K562 (cell line): ENCODE data around the gene YBEY. TPM values are rescaled to one million over a fixed set of nuclear protein-coding genes. Genes with fewer than 3 reads are reported as not detected.

Source experiments
- FIP1L1 ChIP-seq: fragments of 200-400 bp; formaldehyde crosslinking; IDR thresholded peaks from 2 replicates; pipeline ENCODE4 v1.6.1; 2018; ENCODE audit warnings: mild to moderate bottlenecking, low read depth, low read length; ENCODE audit not compliant: poor library complexity, severe bottlenecking
- RBFOX2 ChIP-seq: fragments of 200-400 bp; formaldehyde crosslinking; IDR thresholded peaks from 2 replicates; pipeline ENCODE4 v1.6.1; 2017; ENCODE audit warnings: low read depth, mild to moderate bottlenecking, low read length, moderate library complexity
- SAP30 ChIP-seq: fragments of 200-600 bp; sonication (generic); IDR thresholded peaks from 2 replicates; pipeline ENCODE4 v1.6.1; 2012; ENCODE audit warnings: borderline replicate concordance, low read depth, mild to moderate bottlenecking, moderate library complexity, low read length, control low read depth, inconsistent platforms; ENCODE audit not compliant: insufficient read depth, poor library complexity, severe bottlenecking
- SPI1 ChIP-seq: IDR thresholded peaks from 2 replicates; pipeline ENCODE4 v1.6.1; 2011; ENCODE audit warnings: low read depth, low read length, control low read depth, borderline replicate concordance
- YBX1 ChIP-seq: fragments of 450-650 bp; IDR thresholded peaks from 2 replicates; pipeline ENCODE4 v1.7.1; 2016; ENCODE audit warnings: mild to moderate bottlenecking
- ZNF695 ChIP-seq: fragments of 450-650 bp; formaldehyde crosslinking; IDR thresholded peaks from 2 replicates; pipeline ENCODE4 v1.4.0; 2020; ENCODE audit warnings: mild to moderate bottlenecking, moderate library complexity
- polyA plus RNA-seq, 8 experiments: library from polyadenylated mRNA; depleted of rRNA in 4 of 8; stranded (reverse) in 5 of 8; unstranded in 3 of 8; fragments of >200 nt; fragmentation: Nextera tagmentation in 2 of 8; fragmentation: Illumina TruSeq in 1 of 8; extraction: Ambion mirVana in 2 of 8; extraction: Trizol in 1 of 8; gene quantifications; 2 replicates each; pipeline versions ENCODE4 v1.2.1 to v1.2.3, GENCODE V29; 2011 to 2014; ENCODE audit warnings: inconsistent platforms in 1 of 8, missing spikeins in 1 of 8
- total RNA-seq, 7 experiments: library from RNA; depleted of rRNA in 6 of 7; stranded (reverse); fragments of >200 nt in 6 of 7; fragmentation: Illumina TruSeq in 2 of 7; extraction: Trizol in 2 of 7; gene quantifications; 2 replicates each; pipeline versions ENCODE4 v1.2.1 to v1.2.3, GENCODE V29; 2011 to 2021; ENCODE audit warnings: low replicate concordance in 1 of 7
- TF ChIP-seq, protein P1 (sequence below): fragments of 250-450 bp; sonication (Bioruptor Pico); IDR thresholded peaks from 2 replicates; pipeline ENCODE4 v1.4.0; 2020; ENCODE audit warnings: mild to moderate bottlenecking, moderate library complexity
- TF ChIP-seq, protein P2 (sequence below): fragments of 450-650 bp; IDR thresholded peaks from 2 replicates; pipeline ENCODE4 v1.6.1; 2016; ENCODE audit warnings: antibody characterized with exemption
- TF ChIP-seq, protein P3 (sequence below), 2 experiments: fragments of 450-650 bp; IDR thresholded peaks; 2 replicates each; pipeline ENCODE4 v1.6.1; 2016; ENCODE audit warnings: mild to moderate bottlenecking in 2 of 2, borderline replicate concordance in 1 of 2, low read depth in 1 of 2, moderate library complexity in 1 of 2

The YBEY gene
- total and polyA plus RNA-seq, 9 of the 15 experiments (the other 6 are each of a cell fraction or from before 2014, with no cell fraction given), result 6.4 to 28.0 (median 12.4) TPM

GRCh38 chr21:46322351-46323226, 36.4 kb downstream of the YBEY start (continued):
- TF ChIP-seq FIP1L1, result peak; percentile 8
- no peak for TF ChIP-seq YBX1
- TF ChIP-seq ZNF695 (CRISPR knock-in tag), result no peak
- no peak for TF ChIP-seq SPI1
- TF ChIP-seq SAP30, result peak; percentile 40
- TF ChIP-seq, protein P1, sequence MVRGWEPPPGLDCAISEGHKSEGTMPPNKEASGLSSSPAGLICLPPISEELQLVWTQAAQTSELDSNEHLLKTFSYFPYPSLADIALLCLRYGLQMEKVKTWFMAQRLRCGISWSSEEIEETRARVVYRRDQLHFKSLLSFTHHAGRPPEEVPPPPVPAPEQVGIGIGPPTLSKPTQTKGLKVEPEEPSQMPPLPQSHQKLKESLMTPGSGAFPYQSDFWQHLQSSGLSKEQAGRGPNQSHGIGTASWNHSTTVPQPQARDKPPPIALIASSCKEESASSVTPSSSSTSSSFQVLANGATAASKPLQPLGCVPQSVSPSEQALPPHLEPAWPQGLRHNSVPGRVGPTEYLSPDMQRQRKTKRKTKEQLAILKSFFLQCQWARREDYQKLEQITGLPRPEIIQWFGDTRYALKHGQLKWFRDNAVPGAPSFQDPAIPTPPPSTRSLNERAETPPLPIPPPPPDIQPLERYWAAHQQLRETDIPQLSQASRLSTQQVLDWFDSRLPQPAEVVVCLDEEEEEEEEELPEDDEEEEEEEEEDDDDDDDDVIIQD, result no peak
- TF ChIP-seq RBFOX2, result peak; percentile 82
- TF ChIP-seq, protein P2, sequence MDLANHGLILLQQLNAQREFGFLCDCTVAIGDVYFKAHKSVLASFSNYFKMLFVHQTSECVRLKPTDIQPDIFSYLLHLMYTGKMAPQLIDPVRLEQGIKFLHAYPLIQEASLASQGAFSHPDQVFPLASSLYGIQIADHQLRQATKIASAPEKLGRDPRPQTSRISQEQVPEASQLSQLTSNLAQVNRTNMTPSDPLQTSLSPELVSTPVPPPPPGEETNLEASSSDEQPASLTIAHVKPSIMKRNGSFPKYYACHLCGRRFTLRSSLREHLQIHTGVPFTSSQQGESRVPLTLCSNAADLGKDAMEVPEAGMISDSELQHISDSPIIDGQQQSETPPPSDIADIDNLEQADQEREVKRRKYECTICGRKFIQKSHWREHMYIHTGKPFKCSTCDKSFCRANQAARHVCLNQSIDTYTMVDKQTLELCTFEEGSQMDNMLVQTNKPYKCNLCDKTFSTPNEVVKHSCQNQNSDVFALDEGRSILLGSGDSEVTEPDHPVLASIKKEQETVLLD, result no peak
- TF ChIP-seq, protein P3, sequence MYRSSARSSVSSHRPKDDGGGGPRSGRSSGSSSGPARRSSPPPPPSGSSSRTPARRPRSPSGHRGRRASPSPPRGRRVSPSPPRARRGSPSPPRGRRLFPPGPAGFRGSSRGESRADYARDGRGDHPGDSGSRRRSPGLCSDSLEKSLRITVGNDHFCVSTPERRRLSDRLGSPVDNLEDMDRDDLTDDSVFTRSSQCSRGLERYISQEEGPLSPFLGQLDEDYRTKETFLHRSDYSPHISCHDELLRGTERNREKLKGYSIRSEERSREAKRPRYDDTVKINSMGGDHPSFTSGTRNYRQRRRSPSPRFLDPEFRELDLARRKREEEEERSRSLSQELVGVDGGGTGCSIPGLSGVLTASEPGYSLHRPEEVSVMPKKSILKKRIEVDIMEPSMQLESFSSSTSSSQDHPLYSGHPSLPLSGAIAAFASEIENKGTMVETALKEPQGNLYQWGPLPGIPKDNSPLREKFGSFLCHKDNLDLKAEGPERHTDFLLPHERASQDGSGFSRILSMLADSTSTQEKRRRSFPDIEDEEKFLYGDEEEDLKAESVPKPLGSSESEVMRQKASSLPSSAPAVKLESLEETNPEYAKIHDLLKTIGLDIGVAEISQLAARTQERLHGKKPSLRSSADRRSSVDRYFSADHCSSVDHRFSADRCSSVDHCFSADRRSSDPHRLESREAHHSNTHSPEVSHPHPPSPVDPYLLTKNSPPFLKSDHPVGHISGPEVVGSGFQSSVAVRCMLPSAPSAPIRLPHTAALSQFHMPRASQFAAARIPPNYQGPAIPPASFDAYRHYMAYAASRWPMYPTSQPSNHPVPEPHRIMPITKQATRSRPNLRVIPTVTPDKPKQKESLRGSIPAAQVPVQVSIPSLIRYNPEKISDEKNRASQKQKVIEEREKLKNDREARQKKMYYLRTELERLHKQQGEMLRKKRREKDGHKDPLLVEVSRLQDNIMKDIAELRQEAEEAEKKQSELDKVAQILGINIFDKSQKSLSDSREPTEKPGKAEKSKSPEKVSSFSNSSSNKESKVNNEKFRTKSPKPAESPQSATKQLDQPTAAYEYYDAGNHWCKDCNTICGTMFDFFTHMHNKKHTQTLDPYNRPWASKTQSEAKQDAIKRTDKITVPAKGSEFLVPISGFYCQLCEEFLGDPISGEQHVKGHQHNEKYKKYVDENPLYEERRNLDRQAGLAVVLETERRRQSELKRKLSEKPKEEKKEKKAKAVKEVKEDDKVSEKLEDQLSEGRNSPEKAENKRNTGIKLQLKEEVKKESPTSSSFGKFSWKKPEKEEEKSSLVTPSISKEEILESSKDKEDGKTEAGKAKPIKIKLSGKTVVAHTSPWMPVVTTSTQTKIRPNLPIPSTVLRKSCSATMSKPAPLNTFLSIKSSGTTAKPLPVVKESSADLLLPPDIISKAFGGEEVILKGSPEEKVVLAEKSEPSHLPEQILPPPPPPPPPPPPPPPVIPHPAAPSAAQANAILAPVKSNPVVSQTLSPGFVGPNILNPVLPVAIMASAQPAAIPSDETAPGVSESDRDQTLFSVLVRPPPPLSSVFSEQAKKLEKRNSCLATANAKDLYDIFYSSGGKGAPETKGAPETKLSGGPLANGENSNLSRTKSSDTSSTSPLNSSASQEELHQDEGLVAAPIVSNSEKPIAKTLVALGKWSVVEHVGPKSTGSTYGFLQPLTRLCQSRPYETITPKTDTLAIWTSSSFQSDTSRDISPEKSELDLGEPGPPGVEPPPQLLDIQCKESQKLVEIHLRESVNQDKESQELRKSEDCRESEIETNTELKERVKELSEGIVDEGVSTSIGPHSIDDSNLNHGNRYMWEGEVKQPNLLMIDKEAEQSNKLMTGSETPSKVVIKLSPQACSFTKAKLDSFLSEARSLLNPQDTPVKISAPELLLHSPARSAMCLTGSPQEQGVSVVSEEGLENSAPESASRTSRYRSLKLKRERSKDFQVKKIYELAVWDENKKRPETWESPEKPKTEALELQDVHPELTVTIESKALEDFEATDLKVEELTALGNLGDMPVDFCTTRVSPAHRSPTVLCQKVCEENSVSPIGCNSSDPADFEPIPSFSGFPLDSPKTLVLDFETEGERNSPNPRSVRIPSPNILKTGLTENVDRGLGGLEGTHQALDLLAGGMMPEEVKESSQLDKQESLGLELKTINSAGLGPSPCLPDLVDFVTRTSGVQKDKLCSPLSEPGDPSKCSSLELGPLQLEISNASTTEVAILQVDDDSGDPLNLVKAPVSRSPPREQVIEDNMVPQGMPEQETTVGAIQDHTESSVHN (IDR thresholded peaks at IDR 0.05; ENCODE audit: borderline replicate concordance in 1 of 2, low read depth in 1 of 2), result no peak
